Heart left ventricle (tissue), 13 donors: ENCODE results near the gene COBL.

Experiments used
- POLR2A ChIP-seq, 2 donors: fragments of 450-650 bp; IDR thresholded peaks; one replicate each; pipeline ENCODE4 v1.6.1; 2017; ENCODE audit warnings: antibody characterized with exemption in 2 of 2, mild to moderate bottlenecking in 2 of 2, moderate library complexity in 2 of 2
- TF ChIP-seq, protein P1 (sequence below), 12 donors: fragments of 200-600 bp; sonication (generic) in 4 of 12; IDR thresholded peaks; one replicate each; pipeline versions ENCODE4 v1.5.0 to v1.8.0; 2018 to 2022; ENCODE audit warnings: antibody characterized with exemption in 12 of 12, mild to moderate bottlenecking in 5 of 12
- donor health status: ischemic (EF 13 %, LVEDD 7.1; RV severe dilation, severe dysfunction).
- donor health status: DM: no; HTN: yes; CAD: no.
- donor health status: DM: no; HTN: no; CAD: no.
- donor health status: ischemic (EF 25% LVEDD 6.9; RV normal size, moderate dysfunction).
- donor health status: ischemic (EF 25% LVEDD 5.7; RV mildly dilated, moderate dysfunction).
- donor health status: ischemic (EF 35%, LVEDD 5.7; RV mildly dilated, moderate dysfunction).
- donor health status: nonischemic (EF 11% LVEDD 7.7; RV severe dilation, severe dysfunction).
- donor health status: DM: yes; HTN: yes; CAD: no.
- donor health status: PGD.
- donor health status: ischemic (EF 29% LVEDD 5.4; RV normal size, mild dysfunction).
- donor health status: nonischemic (EF 23%, LVEDD 6.1; RV moderate dilation, normal function).

DNA sequence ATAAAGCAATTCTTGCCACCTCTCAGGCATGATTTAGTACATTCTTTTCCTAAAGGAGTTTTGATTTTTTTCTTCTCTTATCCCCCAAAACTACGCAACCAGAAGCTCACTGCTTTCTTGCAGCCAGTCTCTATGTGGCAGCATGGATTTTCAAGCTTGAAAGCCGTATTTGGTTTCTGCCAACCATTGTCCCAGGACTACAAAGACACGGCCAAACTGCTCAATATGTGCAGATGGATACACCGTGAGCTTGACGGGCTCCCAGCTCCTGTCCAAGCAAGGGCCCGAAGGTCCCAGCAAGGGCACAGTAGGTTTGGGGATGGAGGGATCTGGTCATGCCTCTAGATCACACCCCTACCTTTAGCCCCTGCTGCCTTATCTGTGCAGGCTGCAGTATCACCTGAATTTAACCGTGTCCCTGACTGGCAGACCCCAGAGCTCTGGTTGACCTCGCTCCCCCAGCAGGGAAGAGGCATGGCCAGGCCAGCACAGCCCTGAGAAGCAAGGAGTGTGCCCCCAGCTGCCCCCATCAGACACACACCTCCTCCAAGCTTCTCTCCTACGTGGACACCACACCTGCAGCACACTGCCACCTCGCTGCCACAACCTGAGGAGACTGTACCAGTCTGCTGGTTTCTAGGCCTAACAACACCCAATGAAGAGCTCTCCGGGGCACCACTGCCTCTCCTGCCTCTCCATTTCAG lies 86.8 kb downstream of the COBL start:
- no peak for TF ChIP-seq POLR2A (IDR thresholded peaks at IDR 0.05)
- TF ChIP-seq, protein P1, sequence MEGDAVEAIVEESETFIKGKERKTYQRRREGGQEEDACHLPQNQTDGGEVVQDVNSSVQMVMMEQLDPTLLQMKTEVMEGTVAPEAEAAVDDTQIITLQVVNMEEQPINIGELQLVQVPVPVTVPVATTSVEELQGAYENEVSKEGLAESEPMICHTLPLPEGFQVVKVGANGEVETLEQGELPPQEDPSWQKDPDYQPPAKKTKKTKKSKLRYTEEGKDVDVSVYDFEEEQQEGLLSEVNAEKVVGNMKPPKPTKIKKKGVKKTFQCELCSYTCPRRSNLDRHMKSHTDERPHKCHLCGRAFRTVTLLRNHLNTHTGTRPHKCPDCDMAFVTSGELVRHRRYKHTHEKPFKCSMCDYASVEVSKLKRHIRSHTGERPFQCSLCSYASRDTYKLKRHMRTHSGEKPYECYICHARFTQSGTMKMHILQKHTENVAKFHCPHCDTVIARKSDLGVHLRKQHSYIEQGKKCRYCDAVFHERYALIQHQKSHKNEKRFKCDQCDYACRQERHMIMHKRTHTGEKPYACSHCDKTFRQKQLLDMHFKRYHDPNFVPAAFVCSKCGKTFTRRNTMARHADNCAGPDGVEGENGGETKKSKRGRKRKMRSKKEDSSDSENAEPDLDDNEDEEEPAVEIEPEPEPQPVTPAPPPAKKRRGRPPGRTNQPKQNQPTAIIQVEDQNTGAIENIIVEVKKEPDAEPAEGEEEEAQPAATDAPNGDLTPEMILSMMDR (IDR thresholded peaks at IDR 0.05) = no peak
